GM18502 (cell line): ENCODE results near the gene EME2.

Experiments used
- ATAC-seq: cut with Tn5 transposase; IDR thresholded peaks from one replicate; pipeline ENCODE4 v1.9.1; 2021; ENCODE audit warnings: mild to moderate bottlenecking; ENCODE audit not compliant: unreplicated experiment, poor library complexity

EME2 gene

GRCh38 chr16:1816396-1817275, 44.0 kb downstream of the EME2 start:
- no peak for ATAC-seq

DNA sequence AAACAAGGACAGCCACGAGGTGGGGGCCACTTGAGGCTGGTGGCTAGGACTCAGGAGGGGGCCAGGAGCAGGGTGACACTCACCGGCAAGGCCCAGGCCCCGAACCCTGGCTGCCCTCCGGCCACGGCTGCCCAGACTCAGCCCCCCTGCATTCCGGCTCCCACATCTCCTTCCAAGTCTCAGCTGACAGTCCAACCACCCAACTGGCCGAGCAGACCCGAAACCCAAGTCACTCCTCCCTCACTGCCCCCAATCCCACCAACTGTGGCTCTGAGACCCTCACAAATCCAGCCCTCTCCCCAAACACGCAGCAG, 44.6 kb downstream of the EME2 start:
- no peak for ATAC-seq

GRCh38 chr16:1817716-1818115, 45.1 kb downstream of the EME2 start:
- ATAC-seq: no peak

DNA sequence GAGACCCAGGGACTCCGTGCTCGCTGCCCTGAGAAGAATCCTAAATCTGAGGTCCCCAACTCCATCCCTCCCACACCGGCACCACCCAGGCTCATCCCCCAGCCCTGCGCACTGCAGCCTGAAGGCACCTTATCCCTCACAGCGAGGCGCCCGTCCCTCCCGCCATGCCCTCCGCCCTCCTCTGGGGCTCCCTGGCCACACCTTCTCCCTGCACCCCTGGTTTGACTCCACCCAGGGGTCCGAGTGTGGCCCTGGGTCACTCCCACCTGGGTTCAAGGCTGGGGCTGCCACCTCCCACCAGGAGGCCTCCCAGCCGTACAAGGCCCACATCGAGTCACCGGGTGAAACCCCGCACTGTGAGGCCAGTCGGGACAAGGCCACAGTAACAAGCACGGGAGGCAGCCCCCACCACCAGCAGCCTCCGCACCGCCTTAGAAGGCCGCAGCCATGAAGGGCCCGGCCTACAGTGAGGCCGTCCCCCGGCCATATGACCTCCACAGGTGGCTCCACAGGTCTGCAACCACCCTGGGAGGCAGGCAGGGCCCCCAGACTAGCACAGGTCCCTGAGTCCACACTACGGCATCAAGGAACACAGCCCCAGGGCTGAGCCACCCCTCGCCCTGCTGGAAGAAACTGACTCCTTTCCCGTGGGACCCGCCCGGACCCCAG, 45.7 kb downstream of the EME2 start:
- no peak for ATAC-seq

DNA sequence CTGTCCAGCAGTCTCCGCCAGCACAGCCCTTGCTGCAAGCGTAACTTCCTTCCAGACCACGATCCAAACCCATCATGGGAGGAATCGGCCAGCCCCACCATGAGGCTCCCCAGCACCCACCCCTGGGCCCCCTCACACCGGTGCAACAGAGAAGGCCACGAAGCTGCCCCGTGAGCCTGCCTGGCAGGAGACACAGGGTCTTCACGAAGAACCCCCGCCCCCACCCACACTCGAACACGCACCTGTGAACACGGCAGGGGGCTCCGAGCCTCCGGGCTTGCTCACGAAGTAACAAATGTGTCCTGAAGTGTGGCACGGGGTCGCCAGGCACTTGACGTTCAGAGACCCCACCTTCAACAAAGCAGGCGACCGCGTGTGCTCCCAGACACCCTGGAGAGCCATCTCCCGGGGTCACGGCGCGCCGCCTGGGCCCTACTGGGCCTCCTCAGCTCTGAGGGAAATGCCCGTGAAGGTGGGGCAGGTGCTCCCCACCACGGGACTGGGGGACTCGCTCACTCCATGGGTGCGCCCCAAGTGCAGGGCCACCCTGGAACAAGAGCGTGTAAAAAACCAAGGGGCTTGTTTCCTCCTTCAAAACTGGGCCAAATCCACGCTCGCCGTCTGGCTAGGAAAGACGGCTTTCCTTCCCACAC, 46.4 kb downstream of the EME2 start:
- ATAC-seq: no peak

DNA sequence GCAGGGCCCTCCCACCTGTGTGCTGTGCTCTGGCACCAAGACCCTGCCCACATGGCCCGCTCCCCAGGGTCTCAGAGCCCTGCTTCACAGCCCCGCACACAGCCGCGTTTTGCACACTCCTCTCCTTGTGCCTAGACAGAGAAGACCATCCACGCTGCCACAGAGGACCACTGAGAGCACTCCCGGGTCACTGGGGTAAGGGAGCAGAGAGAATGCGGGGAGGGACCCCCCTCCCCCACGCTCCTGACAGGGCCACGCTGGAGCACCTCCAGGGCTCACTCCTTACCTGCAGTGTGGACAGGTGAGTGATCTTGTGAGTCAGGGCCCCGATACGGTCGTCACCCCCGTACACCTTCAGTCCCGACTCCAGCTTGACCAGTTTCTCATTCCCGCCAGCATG, 47.0 kb downstream of the EME2 start:
- no peak for ATAC-seq

- ATAC-seq: no peak
Observed at GRCh38 chr16:1820096-1820945, 47.7 kb downstream of the EME2 start.

DNA sequence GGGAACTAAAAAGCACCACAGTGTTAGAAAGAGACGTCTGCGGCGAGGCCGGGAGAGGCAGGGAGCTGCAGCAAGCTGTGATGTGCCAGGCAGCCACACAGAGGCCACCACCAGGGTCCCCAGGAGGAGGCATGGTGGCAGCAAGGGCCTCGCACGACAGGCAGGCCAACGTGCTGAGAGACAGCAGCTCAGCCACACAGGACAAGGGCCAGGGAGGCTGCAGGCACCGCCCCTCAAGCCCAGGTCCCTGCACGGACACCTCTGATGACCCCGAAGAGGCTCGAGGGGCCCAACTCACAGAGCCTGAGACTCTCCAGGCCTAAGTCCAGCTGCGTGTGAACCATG, 48.3 kb downstream of the EME2 start:
- no peak for ATAC-seq

GRCh38 chr16:1821861-1822611, 49.4 kb downstream of the EME2 start:
- no peak for ATAC-seq

DNA sequence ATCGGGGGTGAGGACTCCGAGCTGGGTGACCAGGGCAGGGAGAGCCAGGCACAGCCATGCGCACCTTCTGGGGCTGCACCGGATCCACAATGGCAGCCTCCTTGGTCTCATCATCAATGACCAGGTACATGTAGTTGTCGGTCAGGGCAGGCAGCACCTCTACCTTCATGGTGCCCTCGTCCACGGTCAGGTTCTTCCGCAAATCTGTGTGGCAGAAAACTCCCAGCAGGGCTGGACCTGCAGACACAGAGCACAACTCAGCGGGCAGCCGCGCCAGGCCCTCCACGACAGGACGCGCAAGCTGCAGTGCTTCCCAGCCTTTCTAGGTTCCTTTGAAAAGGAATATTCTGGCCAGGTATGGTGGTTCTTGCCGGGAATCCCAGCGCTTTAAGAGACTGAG, 50.2 kb downstream of the EME2 start:
- no peak for ATAC-seq

DNA sequence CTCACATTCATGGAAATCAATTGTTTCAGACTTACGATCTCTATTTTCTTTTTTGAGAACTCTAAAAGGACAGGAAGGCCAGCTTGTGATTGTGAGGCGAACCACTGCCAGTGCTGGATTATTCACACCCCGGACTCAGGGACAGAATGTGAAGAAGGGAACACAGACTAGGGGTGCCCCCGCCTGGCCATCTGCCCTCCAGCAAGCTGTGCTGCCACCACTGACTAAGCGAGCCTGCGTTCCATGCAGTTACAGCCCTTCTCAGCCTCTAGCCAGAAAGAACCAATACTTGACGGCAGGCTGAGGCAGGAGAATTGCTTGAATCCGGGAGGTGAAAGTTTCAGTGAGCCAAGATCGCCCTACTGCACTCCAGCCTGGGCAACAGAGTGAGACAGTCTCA, 51.2 kb downstream of the EME2 start:
- ATAC-seq: no peak

GRCh38 chr16:1825381-1825863, 52.8 kb downstream of the EME2 start:
- no peak for ATAC-seq
